Testis (tissue), 3 donors: ENCODE measurements around the gene SYNPR. TPM values are rescaled to one million over a fixed set of nuclear protein-coding genes. Genes with fewer than 3 reads are reported as not detected.

Experiments
- DNase-seq: peaks from one replicate; pipeline ENCODE4 v3.0.0-alpha.2; 2019
- H3K27ac ChIP-seq, 2 donors: fragments of 200-600 bp; sonication (generic); one replicate each; pipeline ENCODE4 v1.5.1; 2019
- H3K27me3 ChIP-seq: fragments of 200-600 bp; sonication (generic); one replicate; pipeline ENCODE4 v1.5.1; 2019
- H3K36me3 ChIP-seq: fragments of 200-600 bp; sonication (generic); one replicate; pipeline ENCODE4 v1.5.1; 2017; ENCODE audit warnings: low read depth; ENCODE audit errors: missing control alignments
- H3K4me1 ChIP-seq: fragments of 200-600 bp; sonication (generic); one replicate; pipeline ENCODE4 v1.5.1; 2019
- H3K4me3 ChIP-seq, 2 donors: fragments of 200-600 bp; sonication (generic); one replicate each; pipeline ENCODE4 v1.5.1; 2017 to 2019
- H3K9me3 ChIP-seq: fragments of 200-600 bp; sonication (generic); one replicate; pipeline ENCODE4 v1.5.1; 2017
- POLR2A ChIP-seq: fragments of 450-650 bp; IDR thresholded peaks from one replicate; pipeline ENCODE4 v1.6.1; 2017; ENCODE audit warnings: antibody characterized with exemption, mild to moderate bottlenecking, moderate library complexity
- WGBS, 2 donors: methylation state at CpG; one replicate each; pipeline ENCODE4 v1.1.5; 2018; 5-methylcytosine and 5-hydroxymethylcytosine counted together
- intact Hi-C: fragments of 100-400 bp; cut with DNase I; formaldehyde crosslinking; loops from one replicate; pipeline ENCODE4 v1.15.1; 2023; ENCODE audit warnings: low total_unique reads
- polyA plus RNA-seq: library from polyadenylated mRNA; stranded (reverse); fragments of 350-450 nt; fragmentation: Illumina TruSeq; extraction: RNeasy Lipid Tissue Mini Kit (QIAGEN cat#74804); gene quantifications from one replicate; pipeline ENCODE4 v1.2.3, GENCODE V29; 2014; ENCODE audit warnings: low read depth, low replicate concordance; ENCODE audit not compliant: insufficient read depth
- total RNA-seq, 2 donors: library from RNA; depleted of rRNA; stranded (reverse); fragments of >200 nt; gene quantifications; one replicate each; pipeline ENCODE4 v1.2.3, GENCODE V29; 2016
- TF ChIP-seq, protein P1 (sequence below), 3 experiments: fragments of 450-650 bp in 2 of 3; fragments of 200-600 bp in 1 of 3; sonication (generic) in 1 of 3; IDR thresholded peaks; one replicate each; pipeline ENCODE4 v1.5.1; 2016 to 2019; ENCODE audit warnings: antibody characterized with exemption in 3 of 3, mild to moderate bottlenecking in 2 of 3, moderate library complexity in 1 of 3

Gene SYNPR
- total and polyA plus RNA-seq, 3 donors from 2014 or later = not detected

DNA sequence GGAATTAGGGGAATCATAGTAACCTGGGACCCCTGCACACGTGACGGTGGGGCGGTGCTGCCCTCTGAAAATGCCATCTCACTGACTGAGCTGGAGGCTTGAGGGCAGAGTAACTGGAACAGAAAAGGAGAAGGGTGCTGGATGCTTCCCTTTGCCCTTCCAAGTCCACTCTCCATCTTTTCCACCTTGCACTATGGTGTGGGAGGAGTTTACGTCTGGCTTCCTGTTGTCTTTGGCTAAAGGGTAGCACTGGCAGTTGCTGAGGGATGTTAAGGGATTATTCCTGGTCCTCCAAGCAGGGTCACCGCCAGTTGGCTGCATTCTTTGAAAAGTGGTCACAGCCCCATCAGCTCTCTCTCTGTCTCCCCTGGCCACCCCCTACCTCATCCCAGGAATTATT lies 245.0 kb downstream of the SYNPR start:
- no peaks in the 10 kb centered on the region for H3K36me3 ChIP-seq
- no peak overlapping the region for H3K4me3 ChIP-seq
- no peak for TF ChIP-seq POLR2A
- TF ChIP-seq, protein P1, sequence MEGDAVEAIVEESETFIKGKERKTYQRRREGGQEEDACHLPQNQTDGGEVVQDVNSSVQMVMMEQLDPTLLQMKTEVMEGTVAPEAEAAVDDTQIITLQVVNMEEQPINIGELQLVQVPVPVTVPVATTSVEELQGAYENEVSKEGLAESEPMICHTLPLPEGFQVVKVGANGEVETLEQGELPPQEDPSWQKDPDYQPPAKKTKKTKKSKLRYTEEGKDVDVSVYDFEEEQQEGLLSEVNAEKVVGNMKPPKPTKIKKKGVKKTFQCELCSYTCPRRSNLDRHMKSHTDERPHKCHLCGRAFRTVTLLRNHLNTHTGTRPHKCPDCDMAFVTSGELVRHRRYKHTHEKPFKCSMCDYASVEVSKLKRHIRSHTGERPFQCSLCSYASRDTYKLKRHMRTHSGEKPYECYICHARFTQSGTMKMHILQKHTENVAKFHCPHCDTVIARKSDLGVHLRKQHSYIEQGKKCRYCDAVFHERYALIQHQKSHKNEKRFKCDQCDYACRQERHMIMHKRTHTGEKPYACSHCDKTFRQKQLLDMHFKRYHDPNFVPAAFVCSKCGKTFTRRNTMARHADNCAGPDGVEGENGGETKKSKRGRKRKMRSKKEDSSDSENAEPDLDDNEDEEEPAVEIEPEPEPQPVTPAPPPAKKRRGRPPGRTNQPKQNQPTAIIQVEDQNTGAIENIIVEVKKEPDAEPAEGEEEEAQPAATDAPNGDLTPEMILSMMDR (IDR thresholded peaks at IDR 0.05) = no peak
- 55 to 65% methylated on average over 5 of the region's 5 CpGs for WGBS, 2 donors
- H3K27ac ChIP-seq = no peak overlapping the region
- no peak for DNase-seq
- no peaks in the 10 kb centered on the region for H3K9me3 ChIP-seq
- H3K27me3 ChIP-seq = no peaks in the 10 kb centered on the region
- no peaks in the 10 kb centered on the region for H3K4me1 ChIP-seq
- intact Hi-C loops = no loop called here

DNA sequence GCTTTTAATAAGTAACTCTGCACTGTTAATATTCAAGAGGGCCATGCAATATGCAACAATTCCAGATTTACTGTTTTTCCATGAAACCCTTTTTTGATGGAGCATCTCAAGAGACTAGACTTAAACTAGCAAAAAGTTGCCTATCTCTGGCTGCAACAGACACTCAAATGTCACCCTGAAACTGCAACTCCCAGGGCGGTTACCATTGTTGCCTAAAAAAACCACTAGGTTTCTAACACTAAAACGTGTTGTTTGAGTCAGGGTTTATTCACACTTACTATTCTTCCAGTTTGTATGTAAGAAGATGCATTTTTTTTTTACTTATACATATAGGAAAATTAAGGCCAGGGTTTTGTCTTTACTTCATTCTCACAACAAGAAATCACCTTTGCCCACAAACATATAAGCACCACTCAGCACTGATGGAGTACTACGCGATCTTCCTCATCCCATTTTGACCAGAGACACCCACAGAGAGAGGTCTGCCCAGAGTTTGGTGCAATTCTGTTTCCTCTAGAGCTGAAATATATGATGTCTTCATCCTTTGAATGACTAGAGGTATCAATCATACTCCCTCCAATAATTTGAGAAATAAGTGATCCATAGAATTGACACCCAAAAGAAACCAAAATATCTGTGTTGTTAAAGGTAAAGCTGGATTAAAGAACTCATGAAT lies 250.4 kb downstream of the SYNPR start:
- Histone ChIP-seq H3K27ac (no peak overlapping the region), H3K27me3 (no peaks in the 10 kb centered on the region), H3K9me3 (no peaks in the 10 kb centered on the region), H3K4me1 (no peaks in the 10 kb centered on the region), H3K36me3 (no peaks in the 10 kb centered on the region), H3K4me3 (no peak overlapping the region)
- TF ChIP-seq, protein P1 (IDR thresholded peaks at IDR 0.05) = no peak
- TF ChIP-seq POLR2A = no peak
- intact Hi-C loops = no loop called here
- DNase-seq = no peak
- WGBS, 2 donors = 84 to 87% methylated on average over 4 of the region's 4 CpGs

DNA sequence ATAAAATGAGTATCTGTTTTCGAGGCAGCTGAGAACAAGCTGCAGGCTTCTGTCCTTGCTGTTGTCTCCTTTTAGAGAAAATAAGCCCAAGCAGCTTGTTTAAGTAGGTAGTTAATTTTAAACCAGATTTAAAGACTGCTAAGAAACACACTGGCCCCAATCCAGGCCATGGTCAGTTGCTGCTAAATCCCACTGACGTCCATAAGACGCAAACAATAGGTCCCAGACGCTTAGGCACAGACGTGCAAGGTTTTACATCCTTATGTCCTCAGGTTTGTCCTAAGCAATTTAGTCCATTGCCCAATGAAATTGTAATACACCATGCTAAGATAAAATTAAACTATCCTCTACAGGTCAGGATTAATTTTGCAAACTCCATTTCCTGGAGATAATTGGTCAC lies 254.4 kb downstream of the SYNPR start:
- Histone ChIP-seq H3K27ac (no peak overlapping the region), H3K27me3 (no peaks in the 10 kb centered on the region), H3K9me3 (no peaks in the 10 kb centered on the region), H3K4me1 (no peaks in the 10 kb centered on the region), H3K36me3 (no peaks in the 10 kb centered on the region), H3K4me3 (no peak overlapping the region)
- TF ChIP-seq POLR2A = no peak
- no peak for DNase-seq
- 81 to 85% methylated on average over 5 of the region's 5 CpGs for WGBS, 2 donors
- intact Hi-C loops = no loop called here

DNA sequence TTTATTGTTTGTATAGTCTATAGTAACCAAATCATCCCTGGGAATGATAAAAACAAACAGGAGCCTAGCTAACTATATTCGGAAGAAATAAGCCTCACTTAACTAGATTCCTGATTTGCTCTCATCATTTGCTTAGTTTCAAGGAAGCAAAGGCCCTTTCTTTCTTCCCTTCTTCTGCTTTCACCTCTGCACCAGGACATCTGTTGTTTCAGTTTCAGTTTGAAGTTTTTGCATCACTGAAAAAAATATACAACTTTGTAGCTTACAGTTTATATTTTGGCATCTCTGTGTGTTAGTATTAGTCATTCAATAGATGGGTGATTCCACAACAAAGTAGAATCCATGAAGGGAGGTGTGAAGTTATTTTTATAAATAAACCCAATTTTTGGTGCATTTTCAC lies 260.8 kb downstream of the SYNPR start:
- Histone ChIP-seq H3K27ac (no peak overlapping the region), H3K27me3 (no peaks in the 10 kb centered on the region), H3K9me3 (no peaks in the 10 kb centered on the region), H3K4me1 (no peaks in the 10 kb centered on the region), H3K36me3 (no peaks in the 10 kb centered on the region), H3K4me3 (no peak overlapping the region)
- 76 to 81% methylated on average over 1 of the region's 1 CpG for WGBS, 2 donors
- intact Hi-C loops = no loop called here
- TF ChIP-seq, protein P1 (IDR thresholded peaks at IDR 0.05) = no peak
- TF ChIP-seq POLR2A = no peak
- DNase-seq = no peak

DNA sequence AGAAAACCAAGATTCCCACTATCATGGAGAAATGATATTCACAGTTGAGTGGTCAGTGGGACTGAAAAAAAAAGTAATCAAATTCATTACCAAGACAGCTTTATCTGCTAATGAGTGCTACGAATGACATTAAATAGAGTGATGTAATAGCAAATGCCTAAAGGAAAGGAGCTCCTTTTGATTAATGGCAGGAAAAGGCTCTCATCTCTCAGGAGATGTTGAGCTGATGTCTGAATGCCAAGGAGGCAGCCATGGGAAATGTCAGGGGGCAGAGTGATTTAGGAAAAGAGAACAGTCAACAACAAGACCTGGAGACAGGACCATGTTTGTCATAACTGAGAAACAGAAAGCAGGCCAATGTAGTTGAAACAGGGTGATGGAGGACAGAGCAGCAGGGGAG lies 277.7 kb downstream of the SYNPR start:
- no peak overlapping the region for H3K4me3 ChIP-seq
- 50 to 61% methylated on average over 1 of the region's 1 CpG for WGBS, 2 donors
- no peak for DNase-seq
- H3K27me3 ChIP-seq = no peaks in the 10 kb centered on the region
- intact Hi-C loops = no loop called here
- no peaks in the 10 kb centered on the region for H3K9me3 ChIP-seq
- H3K27ac ChIP-seq = no peak overlapping the region
- no peaks in the 10 kb centered on the region for H3K4me1 ChIP-seq
- TF ChIP-seq, protein P1 (IDR thresholded peaks at IDR 0.05) = no peak
- no peak for TF ChIP-seq POLR2A
- no peaks in the 10 kb centered on the region for H3K36me3 ChIP-seq
